Activated T-cell treated with anti-CD3 and anti-CD28 coated beads for 24 hours (primary cell): Measurements from ENCODE around the gene BEST1.
"Not testable (repeated sequence)": the region's sequence is repeated elsewhere in the genome, so short reads cannot be mapped to it uniquely, and the experiment has no call there.

Source experiments
- DNase-seq: peaks from one replicate; pipeline ENCODE4 v3.0.0-alpha.2; 2020; ENCODE audit warnings: low read depth

The BEST1 gene

DNA sequence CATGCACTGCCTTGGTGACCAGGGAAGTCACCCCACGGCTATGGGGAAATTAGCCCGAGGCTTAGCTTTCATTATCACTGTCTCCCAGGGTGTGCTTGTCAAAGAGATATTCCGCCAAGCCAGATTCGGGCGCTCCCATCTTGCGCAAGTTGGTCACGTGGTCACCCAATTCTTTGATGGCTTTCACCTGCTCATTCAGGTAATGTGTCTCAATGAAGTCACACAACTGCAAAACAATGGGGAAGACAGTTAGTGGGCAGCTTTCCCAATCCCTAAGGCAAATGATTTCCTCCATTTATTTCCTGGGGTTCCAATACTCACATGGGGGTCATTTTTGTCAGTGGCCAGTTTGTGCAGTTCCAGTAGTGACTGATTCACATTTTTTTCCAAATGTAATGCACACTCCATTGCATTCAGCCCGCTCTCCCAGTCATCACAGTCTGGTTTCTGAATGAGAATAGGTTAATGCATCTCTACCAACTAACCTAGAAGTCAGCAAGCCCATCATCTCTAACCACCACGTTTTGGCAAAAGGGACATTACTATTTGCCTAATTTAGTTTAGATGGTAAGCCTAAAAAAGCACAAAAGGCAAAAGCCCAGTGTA is 14.6 kb downstream of the BEST1 start:
- DNase-seq = not testable (repeated sequence)

DNA sequence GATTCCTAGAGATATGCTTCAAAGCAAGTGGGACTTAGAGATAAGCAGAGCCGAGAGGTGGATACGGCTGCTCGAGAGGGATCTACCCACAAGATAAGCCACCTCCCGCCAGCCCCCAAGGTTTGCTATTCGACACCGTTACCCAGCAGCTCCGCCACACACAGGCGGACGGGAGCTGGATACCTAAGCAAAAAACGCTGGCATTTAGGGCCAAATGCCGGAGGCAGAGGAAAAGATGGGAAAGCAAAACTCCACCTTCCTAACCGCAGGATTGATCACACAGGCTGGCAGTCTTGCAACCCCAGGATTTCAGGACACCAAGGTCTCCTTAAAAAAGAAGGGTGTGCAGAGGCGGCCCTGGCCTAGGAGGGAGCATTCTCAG is 16.6 kb downstream of the BEST1 start:
- DNase-seq = no peak

DNA sequence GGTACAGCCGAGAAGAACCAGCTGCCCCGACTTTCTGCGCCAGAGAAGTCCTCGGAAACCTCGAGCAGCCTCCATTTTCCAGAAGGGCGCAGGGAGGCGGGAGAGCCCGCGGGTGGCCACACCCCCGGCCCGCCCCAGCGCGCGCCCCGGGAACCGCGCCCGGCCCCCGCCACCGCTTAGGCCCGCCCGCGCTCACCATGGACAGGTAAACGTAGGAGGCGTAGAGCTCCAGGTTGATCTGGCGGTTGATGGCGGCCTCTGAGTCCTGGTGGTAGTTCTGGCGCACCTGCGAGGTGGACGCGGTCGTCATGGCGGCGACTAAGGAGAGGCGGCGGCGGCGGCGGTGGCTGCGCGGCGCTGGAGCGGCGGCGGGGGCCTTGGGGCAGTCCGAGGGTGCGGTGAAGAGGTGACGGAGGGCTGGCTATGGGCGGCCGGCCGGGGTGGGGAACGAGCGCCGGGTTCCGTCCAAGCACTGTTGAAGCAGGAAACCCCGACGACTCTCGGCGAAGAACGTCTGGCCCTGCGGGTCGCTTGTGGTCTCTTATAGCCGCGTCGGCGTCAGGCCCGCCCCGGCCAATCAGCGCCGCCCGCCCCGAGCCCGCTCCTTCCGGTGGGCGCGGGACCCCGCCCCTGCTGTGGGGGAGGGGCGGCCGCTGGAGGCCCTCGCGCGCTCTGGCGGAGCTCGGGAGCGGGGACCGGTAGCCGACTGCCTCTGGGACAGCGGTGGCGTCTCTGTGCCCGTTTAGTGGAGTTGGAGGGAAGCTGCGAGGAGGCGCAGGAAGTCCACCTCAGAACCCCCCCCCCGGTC is 17.2 kb downstream of the BEST1 start, which contains the start of gene FTH1:
TSS of gene FTH1 (minus strand) at position 519 of the 808 bp plus-strand sequence. CDS start at position 310, 209 bp downstream.
- peak; percentile 79 for DNase-seq

DNA sequence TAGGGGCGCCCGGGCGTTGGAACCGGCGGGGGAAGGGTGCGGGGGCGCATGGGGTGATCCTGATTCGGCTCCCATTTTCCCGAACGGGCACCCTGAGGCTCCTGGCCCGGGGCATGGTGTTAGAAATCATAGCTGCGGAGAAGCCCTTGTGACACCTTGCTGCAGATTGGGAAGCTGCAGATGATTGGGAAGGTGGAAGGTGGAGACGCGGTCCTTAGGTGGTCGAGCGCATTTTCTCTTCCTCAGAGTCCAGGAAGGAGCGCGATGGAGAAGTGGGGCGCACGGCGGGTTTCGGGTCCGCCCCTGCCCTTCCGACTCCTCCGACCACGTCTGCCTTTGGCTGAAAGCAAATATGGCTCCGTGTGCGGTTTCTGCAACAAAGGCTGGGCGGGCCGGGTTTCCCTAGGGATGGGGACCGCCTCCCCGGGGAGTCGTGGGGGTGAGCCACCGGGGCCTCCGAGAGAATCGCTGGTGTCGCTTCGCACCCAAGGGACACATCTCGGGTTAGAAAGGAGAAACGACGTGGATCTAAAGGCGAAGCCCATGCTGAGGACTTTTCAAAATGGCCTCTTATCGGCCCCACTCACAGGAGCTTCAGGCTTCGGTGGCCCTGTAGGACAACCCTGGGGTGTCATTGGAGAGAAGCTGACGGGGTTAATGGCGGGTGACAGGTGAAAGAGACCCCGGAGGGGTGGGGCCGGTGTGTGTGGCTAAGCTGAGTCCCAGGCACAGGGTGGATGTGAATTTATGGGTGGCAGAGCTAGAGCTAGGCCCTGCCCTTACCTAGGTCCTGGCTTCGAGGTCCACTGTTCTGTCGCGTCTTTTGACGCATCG is 18.0 kb downstream of the BEST1 start:
- peak; percentile 23 for DNase-seq

DNA sequence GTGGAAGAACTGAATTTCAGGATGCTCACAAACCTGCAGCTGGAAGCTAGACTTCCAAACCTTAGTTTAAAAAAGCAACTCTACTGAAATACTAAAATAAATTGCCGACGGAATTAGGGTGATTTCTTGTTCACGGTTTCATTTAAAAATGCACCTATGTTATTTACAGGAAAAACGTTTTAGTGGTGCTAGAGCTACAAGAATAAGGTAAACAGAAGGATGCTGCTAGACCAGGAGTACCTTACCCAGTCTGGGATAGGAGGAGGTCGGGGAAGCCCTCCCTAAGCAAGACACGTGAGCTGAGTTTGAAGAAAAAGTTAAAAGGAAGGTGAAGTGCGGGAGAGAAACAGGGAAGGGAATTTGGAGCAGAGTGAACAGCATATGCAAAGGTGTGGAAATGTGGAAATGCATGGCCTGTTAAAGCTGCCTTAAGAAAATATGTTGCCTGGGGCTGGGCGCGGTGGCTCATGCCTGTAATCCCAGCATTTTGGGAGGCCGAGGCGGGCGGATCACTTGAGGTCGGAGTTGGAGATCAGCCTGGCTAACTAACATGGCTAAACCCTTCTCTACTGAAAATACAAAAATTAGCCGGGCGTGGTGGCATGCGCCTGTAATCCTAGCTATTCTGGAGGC is 18.7 kb downstream of the BEST1 start:
- DNase-seq = no peak

DNA sequence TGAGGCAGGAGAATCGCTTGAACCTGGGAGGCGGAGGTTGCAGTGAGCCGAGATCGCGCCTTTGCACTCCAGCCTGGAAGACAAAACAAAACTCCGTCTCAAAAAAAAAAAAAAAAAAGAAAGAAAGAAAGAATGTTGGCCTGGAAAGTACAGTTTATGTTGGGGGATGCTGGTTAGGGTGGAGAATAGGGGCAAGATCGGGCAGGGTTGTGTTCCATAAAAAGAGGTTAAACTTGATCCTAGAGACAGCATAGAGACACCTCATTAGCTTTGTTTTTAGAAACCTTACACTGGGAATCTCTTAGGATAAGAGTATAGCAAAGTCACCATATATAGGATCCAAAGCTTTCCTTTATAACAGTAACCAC is 19.2 kb downstream of the BEST1 start:
- no peak for DNase-seq

DNA sequence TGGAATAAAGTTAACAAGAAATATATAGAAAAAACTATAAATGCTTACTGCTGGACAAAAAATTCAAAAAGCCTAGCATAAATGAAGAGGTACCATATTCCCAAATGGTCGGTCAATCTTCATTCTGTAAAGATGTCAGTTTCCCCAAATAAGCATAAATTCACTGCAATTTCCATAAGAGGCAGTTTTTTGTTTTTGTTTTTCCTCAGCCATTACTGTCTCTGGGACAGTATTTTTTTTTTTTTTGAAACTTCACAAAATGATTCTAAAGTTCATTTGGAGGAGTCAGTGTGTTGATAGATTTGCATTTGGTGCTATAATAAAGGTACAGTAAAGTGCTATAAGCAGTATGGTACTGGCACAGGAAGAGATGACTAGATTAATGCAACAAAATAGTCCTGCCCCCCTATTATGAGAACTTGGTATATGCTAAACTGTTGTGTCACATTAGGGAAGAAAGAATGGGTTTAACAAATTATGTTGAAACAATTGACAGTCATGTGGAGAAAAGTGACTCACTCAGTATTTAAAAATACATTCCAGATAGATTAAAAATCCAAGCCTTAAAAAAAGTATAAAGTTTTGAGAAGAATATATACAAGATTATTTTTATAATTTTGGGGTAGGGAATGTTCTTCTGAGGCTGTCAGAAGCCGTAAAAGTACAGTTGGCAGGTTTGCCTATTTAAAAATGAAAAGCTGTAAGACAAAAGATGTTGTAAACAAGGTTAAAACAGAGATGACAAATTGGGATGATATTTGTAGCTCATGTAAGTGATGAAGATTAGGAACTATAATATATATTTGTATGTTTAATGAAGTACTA is 19.9 kb downstream of the BEST1 start:
- DNase-seq = no peak

DNA sequence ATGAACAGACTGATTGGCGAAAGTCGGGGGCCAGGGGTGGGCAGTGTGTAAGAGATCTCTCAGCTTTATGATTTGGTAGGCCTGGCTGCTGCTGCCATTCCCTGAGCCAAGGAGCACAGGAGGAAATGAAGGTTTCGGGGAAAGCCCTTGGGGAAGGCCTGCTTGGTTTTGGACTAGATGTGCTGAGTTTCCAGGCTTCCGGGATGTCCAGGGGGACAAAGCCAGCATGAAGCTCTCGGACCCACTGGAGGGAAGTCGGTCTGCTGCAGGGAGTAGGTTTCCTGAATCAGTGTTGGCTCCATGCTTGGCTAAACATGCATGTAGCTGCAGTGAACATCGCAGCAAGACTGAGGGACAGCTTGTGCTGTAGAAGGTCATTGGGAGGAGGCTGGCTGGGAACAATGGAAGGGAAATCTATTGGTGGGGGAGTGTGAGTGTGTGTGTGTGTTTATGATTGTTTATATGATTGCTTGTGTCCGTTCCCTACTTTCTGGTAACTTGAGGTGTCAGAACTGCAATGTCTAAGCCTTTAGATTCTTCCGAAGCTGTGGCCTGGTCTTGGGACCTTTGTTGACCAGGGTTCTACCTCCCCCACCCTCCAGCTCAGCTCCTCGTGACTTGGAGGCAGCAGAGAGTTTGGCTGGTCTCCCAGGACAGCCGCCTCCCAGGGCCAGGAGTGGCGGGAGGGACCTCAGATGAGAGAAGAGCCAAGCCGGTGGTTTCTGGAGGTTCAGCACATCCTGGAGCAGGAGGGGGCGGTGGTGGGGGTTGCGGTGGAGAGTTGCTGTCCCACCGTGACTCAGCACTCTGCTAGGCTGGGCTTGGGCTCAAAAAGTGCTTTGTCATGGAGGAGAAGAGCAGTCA is 21.3 kb downstream of the BEST1 start:
- peak; percentile 25 for DNase-seq

DNA sequence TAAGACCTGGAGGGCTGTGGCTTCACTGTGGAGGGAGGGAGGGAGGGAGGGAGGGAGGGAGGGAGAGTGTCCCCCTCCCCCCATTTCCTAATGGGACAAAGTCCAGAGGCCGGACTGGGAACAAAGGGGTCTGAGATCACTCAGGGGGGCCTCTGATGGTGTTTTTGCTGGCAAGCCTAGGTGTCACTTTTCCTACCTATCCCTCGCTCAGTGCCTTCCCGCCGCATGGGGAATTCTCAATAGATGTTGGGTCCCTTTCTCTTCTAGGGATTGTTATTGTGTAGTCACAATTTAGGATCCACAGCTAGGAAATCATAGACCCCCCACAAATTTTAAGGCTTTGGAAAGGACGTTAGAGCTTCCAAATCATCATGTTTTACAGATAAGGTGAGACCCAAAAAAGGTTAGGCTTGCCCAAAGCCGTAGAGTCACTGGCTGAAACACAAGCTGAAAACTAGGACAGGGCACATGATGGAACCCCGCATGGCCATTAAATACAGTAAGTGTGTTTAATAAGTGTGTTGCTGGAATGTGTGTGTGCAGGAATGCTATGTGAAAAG is 22.0 kb downstream of the BEST1 start:
- no peak for DNase-seq

DNA sequence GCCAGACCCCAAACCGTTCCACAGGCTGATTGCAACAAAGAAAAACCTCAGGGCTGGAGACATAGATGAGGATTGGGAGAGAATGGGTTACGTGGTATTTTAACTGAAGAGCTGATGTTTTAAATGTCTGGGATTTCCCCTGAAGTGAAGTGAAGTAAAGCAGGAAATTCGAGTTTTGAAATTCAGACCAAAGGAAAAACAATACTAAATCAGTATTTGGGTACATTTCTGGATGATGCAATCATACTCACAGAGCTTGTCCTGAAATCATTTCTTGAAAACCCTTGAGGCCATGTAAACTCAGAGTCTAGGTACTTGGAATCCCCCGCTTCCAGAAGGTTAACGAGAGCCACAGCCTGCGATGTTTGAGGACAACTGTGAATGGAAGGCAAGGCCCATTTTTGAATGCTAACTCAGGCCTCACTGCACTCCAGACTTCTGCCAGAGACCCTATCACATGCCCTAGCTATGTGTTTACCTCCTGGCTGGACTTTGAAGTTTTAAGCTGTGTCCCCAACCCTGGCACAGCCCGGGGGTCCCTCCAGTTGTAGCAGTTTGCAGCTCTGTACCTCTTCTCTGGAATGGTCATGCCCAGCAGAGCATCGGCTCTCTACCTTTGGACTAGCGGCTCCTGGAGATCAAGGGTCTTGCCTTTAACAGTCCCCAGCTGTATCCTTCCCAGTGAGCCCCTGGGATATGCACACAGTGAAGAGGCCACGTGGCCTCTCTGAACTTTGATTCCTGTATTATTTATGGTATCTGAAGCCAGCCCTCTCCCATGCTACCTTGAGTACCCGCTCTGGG is 22.7 kb downstream of the BEST1 start:
- DNase-seq = no peak

DNA sequence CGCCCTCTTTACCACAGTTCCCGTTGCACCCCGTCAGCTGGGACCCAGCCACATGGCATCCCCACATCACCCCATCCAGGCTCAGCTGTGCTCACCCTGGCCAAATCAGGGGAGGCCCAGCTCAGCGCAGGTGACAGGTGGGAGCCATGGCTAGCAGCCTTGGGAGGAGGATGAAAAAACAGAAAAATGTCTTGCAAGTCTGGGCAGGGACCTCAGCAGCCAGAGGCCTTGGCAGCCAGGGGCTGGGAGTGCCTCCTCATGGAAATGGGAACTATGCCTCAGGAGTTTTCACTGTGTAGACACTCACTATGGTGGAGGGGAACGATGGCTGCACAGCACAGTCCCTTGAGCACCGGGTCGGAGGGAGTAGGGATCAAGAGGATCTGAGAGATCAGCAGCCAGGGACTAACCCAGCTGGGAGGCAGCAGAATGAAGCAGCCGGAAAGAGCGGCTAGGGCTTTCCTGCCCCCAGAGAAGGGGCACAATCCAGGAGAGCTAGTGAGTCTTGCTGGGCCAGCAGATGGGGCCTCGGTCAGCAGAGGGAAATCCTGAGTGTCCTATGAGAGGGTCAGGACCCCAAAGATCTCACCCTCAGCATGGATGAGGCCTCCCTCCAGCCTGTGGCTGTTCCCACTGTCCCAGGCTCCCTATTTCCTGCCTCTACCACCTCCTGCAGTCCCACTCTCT is 23.5 kb downstream of the BEST1 start:
- DNase-seq = no peak

DNA sequence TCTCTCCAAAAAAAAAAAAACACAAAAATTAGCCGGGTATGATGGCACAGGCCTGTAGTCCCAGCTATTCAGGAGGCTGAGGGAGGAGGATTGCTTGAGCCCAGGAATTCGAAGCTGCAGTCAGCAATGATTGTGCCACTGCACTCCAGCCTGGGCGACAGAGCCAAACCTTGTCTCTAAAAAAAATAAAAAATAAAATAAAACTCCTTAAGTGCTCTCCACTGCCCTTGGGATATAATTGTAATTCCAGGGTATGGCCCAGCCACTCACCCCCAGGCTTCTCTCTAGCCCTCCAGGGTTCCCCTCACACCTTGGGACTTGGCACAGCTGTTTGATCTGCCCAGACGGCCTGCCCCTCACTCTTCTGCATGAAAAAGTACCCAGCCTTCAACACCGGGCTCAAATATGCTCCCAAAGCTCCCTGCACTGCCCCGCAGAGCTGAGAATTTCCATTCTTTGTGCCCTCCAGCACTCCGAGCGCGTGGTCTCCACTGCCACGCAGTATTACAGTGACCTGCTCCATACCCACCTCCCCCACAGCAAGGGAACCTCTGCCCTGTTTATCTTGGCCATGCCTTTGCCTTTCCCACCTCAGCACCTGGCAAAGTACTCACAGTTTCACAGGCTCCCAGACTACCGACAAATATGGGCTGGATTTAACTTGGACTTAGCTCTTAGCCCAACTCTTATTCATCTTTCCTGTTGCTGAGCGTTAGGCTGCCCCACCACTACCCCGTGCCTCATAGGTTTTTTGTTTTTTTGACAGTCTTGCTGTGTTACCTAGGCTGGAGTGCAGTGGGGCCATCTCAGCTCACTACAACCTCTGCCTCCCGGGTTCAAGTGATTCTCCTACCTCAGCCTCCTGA is 24.8 kb downstream of the BEST1 start:
- no peak for DNase-seq

DNA sequence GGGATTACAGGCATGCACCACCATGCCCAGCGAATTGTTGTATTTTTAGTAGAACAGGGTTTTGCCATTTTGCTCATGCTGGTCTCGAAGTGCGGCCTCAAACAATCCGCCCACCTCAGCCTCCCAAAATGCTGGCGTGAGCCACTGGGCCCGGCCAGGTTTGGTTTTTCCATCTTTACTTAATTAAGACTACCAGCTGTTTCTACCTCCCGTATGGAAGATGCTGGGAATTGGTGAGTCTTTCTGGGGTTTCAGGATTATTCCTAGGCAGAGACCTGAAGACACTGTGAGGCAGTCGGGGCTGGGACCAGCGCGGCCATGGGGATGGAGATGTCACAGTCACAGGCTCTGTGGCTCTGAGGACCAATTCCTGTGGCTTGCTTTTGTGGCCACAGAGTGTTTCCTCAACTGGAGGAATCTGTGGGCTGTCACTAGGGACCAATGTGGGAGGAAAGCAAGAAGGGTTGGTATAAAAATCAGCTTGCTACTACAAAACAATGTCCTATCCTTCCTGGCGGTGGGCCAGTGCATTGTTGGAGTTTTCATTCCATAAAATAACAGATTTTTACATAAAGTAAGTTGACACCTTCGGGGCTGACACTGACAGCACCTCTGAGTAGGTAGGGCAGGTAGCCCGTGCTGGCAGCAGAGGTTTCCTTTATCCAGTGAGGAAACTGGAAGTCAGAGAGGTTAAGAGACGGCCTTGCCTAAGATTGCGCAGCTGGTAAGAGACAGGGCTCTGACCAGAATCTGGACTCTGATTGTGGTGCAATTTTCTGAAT is 25.7 kb downstream of the BEST1 start:
- no peak for DNase-seq

DNA sequence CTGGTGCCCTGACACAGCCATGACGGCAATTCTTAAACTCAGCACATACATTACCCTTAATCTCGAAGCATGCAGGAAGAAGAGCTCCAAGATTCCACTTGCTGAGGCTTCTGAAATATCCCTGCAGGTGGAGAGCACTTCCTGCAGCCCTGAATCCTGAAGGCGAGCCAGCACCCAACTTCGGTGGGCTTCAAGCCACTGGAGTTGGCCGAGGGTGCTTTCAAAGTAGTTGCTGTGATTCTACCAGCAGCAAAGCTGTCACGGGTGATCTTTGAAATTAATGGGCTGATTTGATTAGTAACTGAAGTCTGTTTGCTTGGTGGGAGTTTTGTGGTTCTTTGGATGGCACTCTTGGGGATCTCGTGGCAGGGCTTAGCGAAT is 26.3 kb downstream of the BEST1 start:
- no peak for DNase-seq

DNA sequence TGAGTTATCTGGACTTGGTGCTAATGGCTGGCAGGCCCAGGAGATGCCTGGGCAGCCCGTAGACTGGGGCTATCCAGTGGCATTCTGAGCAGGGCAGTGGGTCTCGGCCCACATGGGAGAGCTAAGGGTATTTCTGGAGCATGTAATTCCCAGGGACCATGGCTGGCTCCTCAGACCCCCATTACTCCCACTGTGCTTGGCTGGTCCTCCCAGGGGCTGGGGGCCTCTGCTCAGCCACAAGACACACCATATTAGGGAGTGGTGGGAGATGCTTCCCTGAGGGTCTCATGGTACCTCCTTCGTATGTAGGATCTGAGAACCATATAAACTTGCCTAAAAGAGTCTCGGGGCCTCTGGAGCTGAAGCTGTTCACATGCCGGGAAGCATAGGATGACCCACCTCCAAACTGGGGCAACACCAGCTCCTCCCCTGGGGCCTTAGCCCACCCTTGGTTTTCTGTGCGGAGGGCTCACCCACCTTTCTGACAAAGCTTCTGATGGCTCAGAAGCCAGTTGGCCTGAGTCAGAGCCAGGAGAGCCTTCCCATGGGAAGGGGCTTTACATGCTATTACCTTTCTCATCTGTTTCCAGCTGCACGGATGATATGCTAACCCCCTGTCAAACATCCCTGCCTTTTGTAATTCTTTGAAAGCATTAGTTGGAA is 26.8 kb downstream of the BEST1 start:
- DNase-seq = no peak
